Measurements from ENCODE around the gene DDTL.

- TF ChIP-seq CTCF (IDR thresholded peaks at IDR 0.05) = no peak
- no peak for TF ChIP-seq POLR2A (IDR thresholded peaks at IDR 0.05)
Observed at GRCh38 chr22:24008022-24008283, 41.3 kb downstream of the DDTL start.

Data from thyroid gland (tissue), 4 donors.